HT1080 (cell line): ENCODE results near the gene EXOC8. TPM values are rescaled to one million over a fixed set of nuclear protein-coding genes. Genes with fewer than 3 reads are reported as not detected.

Experiments used
- DNase-seq: peaks from one replicate; pipeline ENCODE4 v3.0.0-alpha.2; 2015; ENCODE audit warnings: low read depth
- total RNA-seq: library from RNA; depleted of rRNA; stranded (reverse); fragments of >200 nt; shearing (Covaris generic); gene quantifications from 2 replicates; pipeline ENCODE4 v1.2.3, GENCODE V29; 2014; rRNA removed

Gene EXOC8
- total RNA-seq, 1 experiment from 2014 or later: 7.3 TPM

DNA sequence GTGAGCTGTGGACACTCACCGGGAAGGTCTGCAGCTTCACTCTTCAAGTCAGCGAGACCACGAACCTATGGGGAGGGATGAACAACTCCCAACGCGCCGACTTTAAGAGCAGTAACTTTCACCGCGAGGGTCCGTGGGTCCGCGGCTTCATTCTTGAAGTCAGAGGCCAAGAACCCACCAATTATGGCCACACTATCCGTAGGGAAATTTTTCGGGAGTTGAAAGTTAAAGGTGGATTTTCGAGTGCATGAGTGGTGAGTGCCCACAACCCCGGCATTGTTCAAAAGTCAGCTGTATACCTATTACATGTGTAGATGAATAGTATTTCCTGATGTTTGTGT, 19.7 kb downstream of the EXOC8 start:
- no peak for DNase-seq

GRCh38 chr1:231317306-231318014, 20.2 kb downstream of the EXOC8 start:
- no peak for DNase-seq

DNA sequence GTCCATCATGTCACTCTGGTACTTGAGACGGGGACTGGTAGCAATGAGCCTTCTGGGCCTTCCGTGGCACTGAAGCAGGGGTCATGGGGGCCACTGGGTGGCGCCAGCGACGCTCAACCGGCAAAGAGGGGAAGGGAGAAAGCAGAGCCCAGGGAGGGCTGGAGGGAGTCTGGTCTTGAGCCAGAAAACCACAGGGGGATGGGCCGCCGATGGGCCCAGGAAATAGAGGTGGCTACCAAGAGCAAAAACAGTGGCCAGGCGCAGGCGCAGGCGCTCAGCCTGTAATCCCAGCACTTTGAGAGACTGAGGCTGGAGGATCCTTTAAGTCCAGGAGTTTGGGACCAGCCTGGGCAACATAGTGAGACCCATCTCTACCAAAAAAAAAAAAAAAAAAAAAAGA, 21.8 kb downstream of the EXOC8 start:
- peak; percentile 42 for DNase-seq

GRCh38 chr1:231313661-231314060, 24.0 kb downstream of the EXOC8 start:
- no peak for DNase-seq

DNA sequence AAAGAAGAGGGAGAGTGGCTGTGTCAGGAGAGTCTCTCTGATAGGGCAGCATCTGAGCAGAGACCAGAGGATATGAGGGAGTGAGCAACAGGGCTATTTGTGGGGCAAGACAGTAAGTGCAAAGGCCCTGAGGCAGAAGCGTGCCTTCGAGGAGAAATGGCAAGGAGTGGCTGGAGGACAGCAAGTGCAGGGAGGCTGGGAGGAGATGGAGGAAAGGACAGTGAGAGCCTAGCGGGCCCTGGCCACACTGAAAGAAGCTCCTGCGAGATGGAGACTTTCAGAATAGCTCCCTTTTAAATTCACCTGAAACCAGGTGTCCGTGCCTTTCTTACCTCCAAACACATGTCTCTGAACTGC, 25.2 kb downstream of the EXOC8 start:
- no peak for DNase-seq

DNA sequence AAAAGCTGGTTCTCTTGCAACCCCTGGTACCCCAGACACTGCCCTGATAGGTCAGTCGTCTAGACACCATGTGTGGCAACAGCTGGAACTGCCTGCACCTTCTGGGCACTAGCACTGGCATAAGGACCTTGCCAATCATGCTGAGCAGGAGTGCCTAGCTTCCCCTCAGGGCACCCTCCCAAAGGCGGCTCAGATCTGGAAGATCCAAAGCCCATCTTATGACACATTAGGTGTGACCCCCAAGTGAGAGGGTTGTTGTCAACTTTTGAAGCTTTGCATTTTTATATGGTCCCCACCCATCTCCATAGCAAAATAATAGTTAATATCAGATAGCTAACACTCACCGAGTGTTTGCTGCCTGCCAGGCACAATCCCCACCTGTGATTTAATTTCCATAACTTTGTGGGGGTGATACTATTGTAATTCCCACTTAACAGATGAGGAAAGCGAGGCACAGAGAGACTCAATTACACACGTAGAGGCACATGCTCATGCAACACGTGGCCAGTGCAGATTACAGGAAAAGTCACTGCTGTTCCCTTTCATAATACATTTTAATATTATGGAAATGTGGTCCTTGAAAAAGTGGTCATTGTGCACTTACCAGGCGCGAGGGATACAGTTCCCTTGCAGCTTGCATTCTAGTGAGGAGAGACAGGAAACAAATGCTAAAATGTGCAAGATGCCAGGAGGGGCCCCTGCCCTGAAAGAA, 25.8 kb downstream of the EXOC8 start:
- no peak for DNase-seq

- no peak for DNase-seq
These were observed 27.2 kb downstream of the EXOC8 start for GRCh38 chr1:231310391-231310934.

DNA sequence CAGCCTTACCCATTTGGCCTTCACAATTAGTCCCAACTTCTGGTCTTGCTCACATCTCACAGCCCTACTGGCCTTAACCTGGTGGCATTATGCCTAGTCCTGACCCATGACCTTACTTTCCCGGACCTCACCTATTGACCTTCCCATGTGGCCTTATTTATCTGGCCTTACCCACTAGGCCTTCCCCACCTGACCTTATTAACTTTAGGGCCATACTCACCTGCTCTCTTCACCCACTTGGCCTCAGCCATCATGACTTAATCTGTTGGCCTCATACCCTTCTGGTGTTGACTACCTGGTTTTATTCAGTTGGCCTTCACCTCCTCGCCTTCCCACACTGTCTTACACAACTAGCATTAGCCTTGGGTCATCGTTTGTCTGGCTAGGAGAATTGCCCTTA, 35.7 kb downstream of the EXOC8 start:
- DNase-seq: no peak

DNA sequence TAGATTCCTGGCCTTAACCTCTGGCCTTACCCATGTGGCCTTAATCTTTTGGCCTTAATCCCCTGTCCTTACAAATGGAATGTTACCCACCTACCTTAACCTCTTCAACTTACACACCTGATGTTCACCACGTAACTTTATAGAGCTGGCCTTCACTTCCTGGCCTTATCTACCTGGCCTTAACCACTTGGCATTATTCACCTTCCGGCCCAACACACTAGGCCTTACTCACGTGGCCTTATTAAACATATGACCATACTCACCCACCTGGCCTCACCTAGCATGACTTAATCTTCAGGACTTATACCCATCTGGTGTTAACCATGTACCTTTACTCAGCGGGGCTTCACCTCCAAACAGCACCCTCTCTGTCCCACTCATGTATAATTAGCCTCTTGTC, 41.7 kb downstream of the EXOC8 start:
- DNase-seq: no peak

GRCh38 chr1:231286603-231287002, 51.0 kb downstream of the EXOC8 start:
- DNase-seq: no peak

GRCh38 chr1:231284441-231284840, 53.2 kb downstream of the EXOC8 start:
- DNase-seq: no peak

Other genes with a start within 250 kb of the EXOC8 start
- not detected in 2 replicates for gene TRIM67, start 175.8 kb downstream of the EXOC8 start, total RNA-seq
- gene GNPAT, start 96.6 kb downstream of the EXOC8 start, total RNA-seq: 46.0 and 55.3 TPM in 2 replicates
- 8.6 TPM in 2 replicates for gene SPRTN, start 441 bp upstream of the EXOC8 start, total RNA-seq
- 24.9 and 25.8 TPM in 2 replicates for gene EGLN1, start 84.4 kb upstream of the EXOC8 start, total RNA-seq
- 33.6 and 34.8 TPM in 2 replicates for gene TSNAX, start 190.8 kb upstream of the EXOC8 start, total RNA-seq